ENCODE measurements around the gene TSPAN5. TPM values are rescaled to one million over a fixed set of nuclear protein-coding genes. Genes with fewer than 3 reads are reported as not detected.

TSPAN5 gene
- polyA plus RNA-seq, 1 donor from 2014 or later = 18.8 TPM

- Histone ChIP-seq H3F3A (ENCODE audit: insufficient read depth, low read length, poor library complexity, severe bottlenecking) (no peaks in the 10 kb centered on the region), H3K9me3 (ENCODE audit: low read length) (no peaks in the 10 kb centered on the region), H3K27ac (ENCODE audit: low read length) (no peak overlapping the region), H3K9me2 (ENCODE audit: insufficient read depth, low read length) (no peaks in the 10 kb centered on the region), H2AFZ (ENCODE audit: low read depth, low read length) (no peak overlapping the region), H3K4me2 (ENCODE audit: low read length) (no peak overlapping the region), H4K20me1 (ENCODE audit: insufficient read depth) (no peaks in the 10 kb centered on the region), H3K36me3 (ENCODE audit: insufficient read depth, low read length) (no peaks in the 10 kb centered on the region), H3K4me3 (ENCODE audit: low read length) (no peak overlapping the region), H3K79me2 (replicated peaks; ENCODE audit: insufficient read depth, low read length) (no peaks in the 10 kb centered on the region), H3K9ac (ENCODE audit: low read length) (no peak overlapping the region), H3K27me3 (ENCODE audit: insufficient read depth, low read depth, low read length) (no peaks in the 10 kb centered on the region)
- no peak for TF ChIP-seq TAF1 (IDR thresholded peaks at IDR 0.05; ENCODE audit: low read depth)
- TF ChIP-seq MXI1 (conservative IDR thresholded peaks at IDR 0.05; ENCODE audit: poor library complexity, severe bottlenecking) = no peak
- no peak for TF ChIP-seq CTCF (IDR thresholded peaks at IDR 0.05; ENCODE audit: poor library complexity, severe bottlenecking)
- no peak for TF ChIP-seq REST (IDR thresholded peaks at IDR 0.05; ENCODE audit: borderline replicate concordance)
- TF ChIP-seq EZH2 (IDR thresholded peaks at IDR 0.05; ENCODE audit: borderline replicate concordance, insufficient read depth, low read length, poor library complexity, severe bottlenecking) = no peak
- no peak for TF ChIP-seq EP300 (conservative IDR thresholded peaks at IDR 0.05; ENCODE audit: poor library complexity, severe bottlenecking)
- no peak for TF ChIP-seq RAD21 (conservative IDR thresholded peaks at IDR 0.05)
- no peak for TF ChIP-seq SMC3 (conservative IDR thresholded peaks at IDR 0.05; ENCODE audit: poor library complexity)
- no peak for TF ChIP-seq POLR2AphosphoS5 (IDR thresholded peaks at IDR 0.05)
Observed at GRCh38 chr4:98524230-98524629, 134.2 kb downstream of the TSPAN5 start.

- Histone ChIP-seq H3K9ac (ENCODE audit: low read length) (no peak overlapping the region), H4K20me1 (ENCODE audit: insufficient read depth) (no peaks in the 10 kb centered on the region), H3K4me3 (ENCODE audit: low read length) (no peak overlapping the region), H3F3A (ENCODE audit: insufficient read depth, low read length, poor library complexity, severe bottlenecking) (no peaks in the 10 kb centered on the region), H3K9me3 (ENCODE audit: low read length) (no peaks in the 10 kb centered on the region), H3K27me3 (ENCODE audit: insufficient read depth, low read depth, low read length) (no peaks in the 10 kb centered on the region), H2AFZ (ENCODE audit: low read depth, low read length) (no peak overlapping the region), H3K9me2 (ENCODE audit: insufficient read depth, low read length) (no peaks in the 10 kb centered on the region), H3K36me3 (ENCODE audit: insufficient read depth, low read length) (no peaks in the 10 kb centered on the region), H3K79me2 (replicated peaks; ENCODE audit: insufficient read depth, low read length) (no peaks in the 10 kb centered on the region), H3K27ac (ENCODE audit: low read length) (no peak overlapping the region), H3K4me2 (ENCODE audit: low read length) (no peak overlapping the region)
- TF ChIP-seq EP300 (conservative IDR thresholded peaks at IDR 0.05; ENCODE audit: poor library complexity, severe bottlenecking) (no peak), MXI1 (conservative IDR thresholded peaks at IDR 0.05; ENCODE audit: poor library complexity, severe bottlenecking) (no peak), EZH2 (IDR thresholded peaks at IDR 0.05; ENCODE audit: borderline replicate concordance, insufficient read depth, low read length, poor library complexity, severe bottlenecking) (no peak), RAD21 (conservative IDR thresholded peaks at IDR 0.05) (no peak)
Observed at GRCh38 chr4:98522636-98523395, 135.6 kb downstream of the TSPAN5 start.

All from neural cell (in vitro differentiated cells).